HepG2 (cell line): ENCODE data around the gene ACOXL. TPM values are rescaled to one million over a fixed set of nuclear protein-coding genes. Genes with fewer than 3 reads are reported as not detected.

ENCODE experiments used
- AHDC1 ChIP-seq: sonication (generic); formaldehyde crosslinking; IDR thresholded peaks from 2 replicates; pipeline ENCODE4 v1.5.1; 2020; ENCODE audit warnings: mild to moderate bottlenecking, missing genetic modification reagents, borderline replicate concordance
- ARHGAP35 ChIP-seq: sonication (generic); formaldehyde crosslinking; IDR thresholded peaks from 2 replicates; pipeline ENCODE4 v1.9.0; 2022; ENCODE audit warnings: mild to moderate bottlenecking, inconsistent platforms, moderate library complexity, missing genetic modification reagents, borderline replicate concordance
- BCL6 ChIP-seq: IDR thresholded peaks from 2 replicates; pipeline ENCODE4 v1.6.1; 2016; ENCODE audit warnings: missing genetic modification reagents, missing compliant biosample characterization
- CENPBD1 ChIP-seq: sonication (generic); formaldehyde crosslinking; IDR thresholded peaks from 2 replicates; pipeline ENCODE4 v1.8.0; 2022; ENCODE audit warnings: missing genetic modification reagents, low read depth, mild to moderate bottlenecking, borderline replicate concordance
- FOSL2 ChIP-seq: sonication (generic); formaldehyde crosslinking; IDR thresholded peaks from 2 replicates; pipeline ENCODE4 v1.4.0; 2020; ENCODE audit warnings: missing genetic modification reagents
- KAT7 ChIP-seq: IDR thresholded peaks from 2 replicates; pipeline ENCODE4 v1.6.1; 2018; ENCODE audit warnings: borderline replicate concordance, missing compliant biosample characterization
- NFIB ChIP-seq: sonication (generic); formaldehyde crosslinking; IDR thresholded peaks from 2 replicates; pipeline ENCODE4 v1.9.0; 2021; ENCODE audit warnings: missing genetic modification reagents, mild to moderate bottlenecking, borderline replicate concordance
- NR2F2 ChIP-seq: IDR thresholded peaks from 2 replicates; pipeline ENCODE4 v1.6.1; 2012; ENCODE audit warnings: low read depth, inconsistent platforms, borderline replicate concordance
- PCBP1 ChIP-seq: fragments of 200-400 bp; formaldehyde crosslinking; IDR thresholded peaks from 2 replicates; pipeline ENCODE4 v1.6.1; 2017; ENCODE audit warnings: mild to moderate bottlenecking, low read depth, low read length, borderline replicate concordance
- POGZ ChIP-seq: sonication (generic); formaldehyde crosslinking; IDR thresholded peaks from 2 replicates; pipeline ENCODE4 v1.4.0; 2020; ENCODE audit warnings: mild to moderate bottlenecking, missing genetic modification reagents
- SALL1 ChIP-seq: sonication (generic); formaldehyde crosslinking; IDR thresholded peaks from 2 replicates; pipeline ENCODE4 v1.8.0; 2022; ENCODE audit warnings: mild to moderate bottlenecking, missing genetic modification reagents
- SIX1 ChIP-seq: sonication (generic); formaldehyde crosslinking; IDR thresholded peaks from 2 replicates; pipeline ENCODE4 v1.4.0; 2020; ENCODE audit warnings: missing genetic modification reagents, borderline replicate concordance
- TRIM22 ChIP-seq: fragments of 450-650 bp; IDR thresholded peaks from 2 replicates; pipeline ENCODE4 v1.6.1; 2017
- ZNF30 ChIP-seq: sonication (generic); formaldehyde crosslinking; IDR thresholded peaks from 2 replicates; pipeline ENCODE4 v1.5.0; 2020; ENCODE audit warnings: mild to moderate bottlenecking, missing genetic modification reagents
- ZNF574 ChIP-seq: sonication (generic); formaldehyde crosslinking; IDR thresholded peaks from 2 replicates; pipeline ENCODE4 v1.4.0; 2020; ENCODE audit warnings: missing genetic modification reagents
- polyA plus RNA-seq, 8 experiments: library from polyadenylated mRNA; depleted of rRNA in 3 of 8; stranded (reverse) in 7 of 8; unstranded in 1 of 8; fragments of >200 nt; fragmentation: Illumina TruSeq in 4 of 8; extraction: Trizol in 4 of 8; gene quantifications; 2 replicates each; pipeline versions ENCODE4 v1.2.1 to v1.2.3, GENCODE V29; 2011 to 2016; ENCODE audit warnings: low read depth in 4 of 8, missing spikeins in 1 of 8, mixed read lengths in 1 of 8; ENCODE audit not compliant: insufficient read depth in 1 of 8
- total RNA-seq, 5 experiments: library from RNA; depleted of rRNA; stranded (reverse); fragments of >200 nt; fragmentation: Illumina TruSeq; extraction: Trizol; gene quantifications; 2 replicates each; pipeline ENCODE4 v1.2.3, GENCODE V29; 2016; ENCODE audit warnings: low read depth in 1 of 5
- TF ChIP-seq, protein P1 (sequence below): sonication (generic); formaldehyde crosslinking; IDR thresholded peaks from 2 replicates; pipeline ENCODE4 v1.4.0; 2020; ENCODE audit warnings: missing genetic modification reagents

ACOXL gene
- total and polyA plus RNA-seq, 2 of the 13 experiments (the other 11 are each of a cell fraction or from before 2014, with no cell fraction given) = not detected

DNA sequence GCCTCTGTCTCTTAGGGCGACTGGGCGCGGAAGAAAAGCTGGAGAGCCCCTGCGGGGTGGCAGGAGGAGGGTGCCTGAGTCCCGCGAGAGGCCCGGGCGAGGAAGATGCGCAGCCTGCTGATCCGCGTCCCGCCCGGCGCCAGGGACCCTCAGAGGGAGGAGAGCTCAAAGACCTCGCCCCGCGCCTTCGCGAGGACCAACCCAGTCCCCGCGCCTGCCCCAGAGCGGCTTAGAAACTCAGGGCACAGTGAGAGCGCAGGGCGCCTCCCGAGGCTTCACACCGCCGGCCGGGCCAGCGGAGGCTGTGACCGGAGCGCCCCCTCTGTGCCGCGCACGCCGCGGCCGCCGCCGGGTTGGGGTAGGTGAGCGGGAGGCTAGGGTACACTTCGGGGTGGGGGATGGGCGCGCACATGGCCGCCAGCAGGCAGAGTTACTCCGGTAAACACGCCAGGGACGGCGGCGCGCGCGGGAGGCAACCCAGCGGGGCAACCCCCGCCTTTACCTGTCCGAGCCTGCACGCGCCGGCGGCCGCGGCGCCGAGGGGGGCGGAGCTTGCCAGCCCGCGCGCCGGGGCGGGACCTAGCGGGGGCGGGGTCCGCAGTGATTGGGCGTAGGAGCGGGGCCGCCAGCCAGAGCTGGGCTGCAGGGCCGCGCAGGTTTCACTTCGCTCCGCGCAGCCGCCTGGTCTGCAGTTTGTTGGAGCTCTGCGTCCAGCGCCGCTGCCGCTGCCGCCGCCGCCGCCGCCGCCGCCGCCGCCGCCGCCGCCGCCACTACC, 388.1 kb downstream of the ACOXL start, which contains the start of gene BCL2L11 (continued):
- TF ChIP-seq ZNF574 (CRISPR knock-in tag) (peak; percentile 91), ARHGAP35 (CRISPR knock-in tag) (peak; percentile 92), ZNF30 (CRISPR knock-in tag) (peak; percentile 86; the same call in 1 of the 2 replicates), BCL6 (peak; percentile 80), POGZ (CRISPR knock-in tag) (0 out of 2 replicates have a peak, but pooled peaks have one; percentile 77), NR2F2 (no peak; the same call in 1 of the 2 replicates), SIX1 (peak; percentile 43; the same call in 1 of the 2 replicates), CENPBD1 (CRISPR knock-in tag) (peak; percentile 77; the same call in 1 of the 2 replicates), PCBP1 (0 out of 2 replicates have a peak, but pooled peaks have one; percentile 14), KAT7 (peak; percentile 98; the same call in 1 of the 2 replicates), AHDC1 (CRISPR knock-in tag) (peak; percentile 66), FOSL2 (CRISPR knock-in tag) (peak; percentile 48; the same call in 1 of the 2 replicates), SALL1 (peak; percentile 95), TRIM22 (no peak), NFIB (CRISPR knock-in tag) (no peak)
- TF ChIP-seq, protein P1, sequence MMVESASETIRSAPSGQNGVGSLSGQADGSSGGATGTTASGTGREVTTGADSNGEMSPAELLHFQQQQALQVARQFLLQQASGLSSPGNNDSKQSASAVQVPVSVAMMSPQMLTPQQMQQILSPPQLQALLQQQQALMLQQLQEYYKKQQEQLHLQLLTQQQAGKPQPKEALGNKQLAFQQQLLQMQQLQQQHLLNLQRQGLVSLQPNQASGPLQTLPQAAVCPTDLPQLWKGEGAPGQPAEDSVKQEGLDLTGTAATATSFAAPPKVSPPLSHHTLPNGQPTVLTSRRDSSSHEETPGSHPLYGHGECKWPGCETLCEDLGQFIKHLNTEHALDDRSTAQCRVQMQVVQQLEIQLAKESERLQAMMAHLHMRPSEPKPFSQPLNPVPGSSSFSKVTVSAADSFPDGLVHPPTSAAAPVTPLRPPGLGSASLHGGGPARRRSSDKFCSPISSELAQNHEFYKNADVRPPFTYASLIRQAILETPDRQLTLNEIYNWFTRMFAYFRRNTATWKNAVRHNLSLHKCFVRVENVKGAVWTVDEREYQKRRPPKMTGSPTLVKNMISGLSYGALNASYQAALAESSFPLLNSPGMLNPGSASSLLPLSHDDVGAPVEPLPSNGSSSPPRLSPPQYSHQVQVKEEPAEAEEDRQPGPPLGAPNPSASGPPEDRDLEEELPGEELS (CRISPR knock-in tag) = peak; percentile 89
